Activated CD8-positive, alpha-beta memory T cell treated with anti-CD3 and anti-CD28 coated beads, Interleukin-2, amount 50 U/mL, for 24 hours (primary cell): Measurements from ENCODE around the gene TTC9B.
"Not testable (repeated sequence)": the region's sequence is repeated elsewhere in the genome, so short reads cannot be mapped to it uniquely, and the experiment has no call there.

ENCODE experiments used
- DNase-seq: peaks from one replicate; pipeline ENCODE4 v3.0.0-alpha.2; 2020; ENCODE audit errors: extremely low read depth

The TTC9B gene

GRCh38 chr19:40232949-40233810, 15.0 kb upstream of the TTC9B start:
- DNase-seq, result no peak

GRCh38 chr19:40232479-40232878, 14.3 kb upstream of the TTC9B start:
- no peak for DNase-seq

- DNase-seq, result no peak
Measured at GRCh38 chr19:40231544-40232424, 13.6 kb upstream of the TTC9B start.

GRCh38 chr19:40231057-40231456, 12.9 kb upstream of the TTC9B start:
- DNase-seq, result no peak

- no peak for DNase-seq
Measured at GRCh38 chr19:40229926-40230417, 11.8 kb upstream of the TTC9B start.

- DNase-seq, result no peak
Measured at GRCh38 chr19:40229484-40229883, 11.3 kb upstream of the TTC9B start.

- no peak for DNase-seq
Measured at GRCh38 chr19:40228863-40229262, 10.7 kb upstream of the TTC9B start.

GRCh38 chr19:40228346-40228745, 10.2 kb upstream of the TTC9B start:
- no peak for DNase-seq

GRCh38 chr19:40225440-40226305, 7.5 kb upstream of the TTC9B start:
- no peak for DNase-seq

GRCh38 chr19:40224342-40225150, 6.4 kb upstream of the TTC9B start:
- DNase-seq, result no peak

GRCh38 chr19:40223135-40223822, 5.1 kb upstream of the TTC9B start:
- no peak for DNase-seq

- DNase-seq, result peak; percentile 31
Measured at GRCh38 chr19:40221858-40222619, 3.9 kb upstream of the TTC9B start.

- DNase-seq, result no peak
Measured at GRCh38 chr19:40220674-40221073, 2.5 kb upstream of the TTC9B start.

GRCh38 chr19:40219721-40220276, 1.6 kb upstream of the TTC9B start:
- no peak for DNase-seq

- not testable (repeated sequence) for DNase-seq
Measured at GRCh38 chr19:40219029-40219428, 845 bp upstream of the TTC9B start.

- DNase-seq, result no peak
Measured at GRCh38 chr19:40217027-40217810, 965 bp downstream of the TTC9B start.

- no peak for DNase-seq
Measured at GRCh38 chr19:40216777-40217026, 1.5 kb downstream of the TTC9B start.

GRCh38 chr19:40216013-40216776, 2.0 kb downstream of the TTC9B start:
- DNase-seq, result no peak
